Measurements from ENCODE around the gene KIF14.

GRCh38 chr1:200528858-200529606 lies 91.5 kb downstream of the KIF14 start:
- TF ChIP-seq HDGF (IDR thresholded peaks at IDR 0.05; ENCODE audit: borderline replicate concordance) (no peak), ARNT (IDR thresholded peaks at IDR 0.05) (no peak), SP1 (IDR thresholded peaks at IDR 0.05) (no peak)
